ENCODE measurements around the gene HOXB2.

Gene HOXB2

DNA sequence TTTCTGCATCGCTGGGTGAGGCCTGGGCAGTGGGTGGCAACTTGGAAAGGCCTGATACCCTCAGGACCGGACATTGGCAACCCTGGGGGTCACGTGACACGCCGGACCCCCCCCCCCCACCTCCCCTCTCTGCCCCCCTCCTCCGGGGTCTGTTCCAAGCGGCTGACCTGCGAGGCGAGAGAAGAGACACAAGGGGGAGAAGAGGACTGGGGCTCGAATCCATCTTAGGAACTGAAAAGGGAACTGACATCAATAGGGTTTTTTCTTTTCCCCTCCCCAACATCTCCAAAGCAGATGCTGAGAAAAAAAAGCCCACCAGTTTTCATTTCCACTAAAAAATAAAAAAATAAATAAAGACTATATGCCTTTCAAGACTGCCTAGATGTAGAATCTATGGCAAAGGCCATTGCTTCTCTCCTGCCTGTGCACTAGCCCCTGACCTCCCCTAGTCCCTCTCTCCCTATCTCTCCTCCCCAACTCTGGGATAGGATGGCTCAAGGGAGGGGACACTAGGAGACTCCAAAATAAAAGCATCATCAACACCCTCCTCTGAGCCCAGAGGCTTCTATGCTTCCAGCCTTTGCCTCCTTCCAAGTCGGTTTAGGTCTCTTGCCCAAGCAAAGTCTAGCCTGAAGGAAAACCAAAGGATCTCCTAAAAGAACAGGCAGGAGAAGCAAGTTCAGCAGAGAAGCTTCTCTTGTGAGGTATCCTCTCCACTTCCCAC lies 7.7 kb upstream of the HOXB2 start:
- no peak for DNase-seq (ENCODE audit: low spot score)

GRCh38 chr17:48551596-48552465 lies 6.9 kb upstream of the HOXB2 start:
- no peak for DNase-seq (ENCODE audit: low spot score)

DNA sequence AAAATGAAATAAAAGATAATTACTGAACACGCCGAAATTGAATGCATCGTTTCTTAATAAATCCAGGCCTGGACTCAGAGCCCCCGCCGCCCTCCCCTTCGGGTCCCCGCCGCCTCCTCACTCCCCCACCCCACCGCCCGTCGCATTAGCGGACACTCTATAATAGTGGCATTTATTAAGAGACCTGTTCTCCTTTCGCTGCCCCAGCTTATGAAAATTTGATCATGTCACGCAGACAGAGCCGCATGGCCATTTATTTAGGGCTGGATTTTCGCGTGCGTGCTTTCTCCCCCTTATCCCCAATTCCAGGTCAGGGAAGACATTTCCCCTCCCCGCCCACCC lies 6.3 kb upstream of the HOXB2 start:
- DNase-seq (ENCODE audit: low spot score) = no peak

GRCh38 chr17:48550502-48551213 lies 5.7 kb upstream of the HOXB2 start:
- no peak for DNase-seq (ENCODE audit: low spot score)

- no peak for DNase-seq (ENCODE audit: low spot score)
Measured at GRCh38 chr17:48549914-48550501, 5.1 kb upstream of the HOXB2 start.

DNA sequence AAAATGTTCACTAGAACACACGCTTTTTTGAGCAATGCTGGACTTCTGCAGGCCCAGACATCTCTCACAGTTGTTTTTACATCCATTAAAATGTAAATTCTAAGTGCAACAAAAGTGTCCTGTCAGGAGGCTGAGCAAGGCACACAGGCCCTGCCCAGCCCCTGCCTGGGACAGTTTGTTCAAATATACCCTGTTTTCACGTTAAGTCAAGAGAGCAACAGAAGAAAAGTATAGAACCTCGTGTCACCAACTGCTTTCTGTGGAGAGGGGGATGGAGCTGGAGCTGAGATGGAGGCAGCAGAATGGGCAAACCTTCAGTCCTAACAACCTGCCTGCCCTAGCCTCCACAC lies 4.3 kb upstream of the HOXB2 start:
- no peak for DNase-seq (ENCODE audit: low spot score)

GRCh38 chr17:48548523-48549280 lies 3.8 kb upstream of the HOXB2 start:
- DNase-seq (ENCODE audit: low spot score) = no peak

- peak; percentile 65 for DNase-seq (ENCODE audit: low spot score)
Measured at GRCh38 chr17:48547808-48548522, 3.1 kb upstream of the HOXB2 start.

DNA sequence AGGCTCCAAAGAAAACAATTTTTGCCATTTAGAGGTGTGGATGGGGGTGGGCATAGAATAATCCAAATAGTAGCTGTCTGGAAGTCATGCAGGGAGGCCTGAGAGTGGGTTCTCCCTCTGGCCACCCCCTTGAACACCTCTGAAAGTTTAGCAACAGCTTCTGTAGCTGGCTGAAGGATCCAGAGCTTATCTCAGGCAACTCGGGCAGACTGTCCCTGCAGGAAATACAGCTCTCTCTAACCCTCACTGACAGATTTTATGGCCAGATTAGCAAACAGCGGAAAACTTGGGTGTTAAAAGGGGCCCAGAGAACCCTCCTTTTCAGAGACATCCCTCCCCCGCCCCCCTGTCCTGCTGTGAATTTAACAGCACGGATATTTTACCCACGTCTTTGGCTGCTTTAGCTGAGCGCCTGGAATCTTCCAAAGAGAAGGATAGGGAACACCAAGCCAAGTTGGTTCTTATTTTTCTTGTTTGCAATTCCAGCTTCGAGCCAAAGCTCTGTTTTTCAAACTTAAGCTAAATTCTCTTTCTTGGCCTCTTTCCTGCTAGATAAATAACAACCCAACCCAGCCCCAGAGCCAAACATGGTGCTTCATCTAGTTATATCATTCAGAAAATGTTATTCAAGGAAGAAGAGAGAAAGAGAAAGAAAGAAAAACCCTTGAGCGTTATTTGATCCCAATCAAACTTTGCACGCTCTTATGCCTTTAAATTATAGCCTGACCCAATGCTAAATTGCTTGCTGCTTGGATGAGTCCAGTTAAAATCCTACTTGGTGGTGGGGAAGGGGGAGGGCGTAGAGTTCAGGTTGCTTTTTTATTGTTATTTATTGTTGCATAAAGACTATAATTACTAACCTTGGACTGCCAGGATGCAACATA lies 2.3 kb upstream of the HOXB2 start:
- peak; percentile 51 for DNase-seq (ENCODE audit: low spot score)

- DNase-seq (ENCODE audit: low spot score) = peak; percentile 17
Measured at GRCh38 chr17:48546137-48546923, 1.4 kb upstream of the HOXB2 start.

GRCh38 chr17:48545539-48545938 lies 630 bp upstream of the HOXB2 start:
- peak; percentile 7 for DNase-seq (ENCODE audit: low spot score)

GRCh38 chr17:48544349-48545021 lies 424 bp downstream of the HOXB2 start:
- peak; percentile 35 for DNase-seq (ENCODE audit: low spot score)

GRCh38 chr17:48543854-48544348 lies 1.0 kb downstream of the HOXB2 start:
- peak; percentile 21 for DNase-seq (ENCODE audit: low spot score)

GRCh38 chr17:48543107-48543853 lies 1.6 kb downstream of the HOXB2 start:
- DNase-seq (ENCODE audit: low spot score) = peak; percentile 68

DNA sequence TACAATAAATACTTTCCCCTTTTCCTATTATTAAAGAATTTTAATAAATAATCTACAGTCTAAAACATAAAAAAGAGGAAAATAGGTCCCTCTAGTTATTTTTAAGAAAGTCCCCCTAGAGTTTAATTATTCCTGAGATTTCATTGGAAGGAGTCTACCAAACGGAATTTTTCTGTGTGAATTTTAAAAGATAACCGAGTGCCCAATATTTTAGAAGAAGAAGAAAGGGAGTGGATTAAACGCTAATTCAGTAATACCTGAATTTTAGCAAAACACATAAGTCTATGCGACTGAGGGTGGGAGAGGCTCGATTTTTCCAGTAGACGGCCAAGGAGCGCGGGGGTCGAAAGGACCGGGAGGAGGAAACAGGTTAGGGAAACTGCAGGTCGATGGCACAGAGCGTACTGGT lies 2.2 kb downstream of the HOXB2 start:
- DNase-seq (ENCODE audit: low spot score) = no peak

DNA sequence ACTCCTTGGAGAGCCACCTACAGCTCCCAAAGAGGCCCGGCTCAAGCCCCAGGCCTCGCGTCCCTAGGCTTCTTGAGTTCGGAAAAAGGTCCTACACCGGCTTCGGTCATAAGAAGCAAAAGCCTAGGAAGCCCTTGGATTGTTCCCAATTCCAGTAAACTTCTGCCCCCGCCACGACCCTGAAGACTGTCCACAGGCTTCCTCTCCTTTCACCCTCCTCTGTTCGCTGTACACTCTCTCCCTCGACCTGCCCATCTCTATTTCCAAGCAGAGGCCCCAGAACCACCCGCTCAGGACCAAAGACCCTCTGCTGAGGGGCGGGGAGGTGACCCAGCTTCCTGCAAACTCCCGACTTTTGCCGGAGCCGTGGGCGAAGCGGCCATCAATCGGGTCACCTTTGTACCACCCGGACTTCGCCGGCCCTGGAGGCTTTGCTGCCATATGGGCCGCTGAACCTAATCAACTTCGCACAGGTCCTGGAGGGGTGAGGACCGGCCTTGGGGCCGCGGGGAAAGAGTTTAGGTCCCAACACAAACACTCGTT lies 2.7 kb downstream of the HOXB2 start:
- DNase-seq (ENCODE audit: low spot score) = peak; percentile 62

DNA sequence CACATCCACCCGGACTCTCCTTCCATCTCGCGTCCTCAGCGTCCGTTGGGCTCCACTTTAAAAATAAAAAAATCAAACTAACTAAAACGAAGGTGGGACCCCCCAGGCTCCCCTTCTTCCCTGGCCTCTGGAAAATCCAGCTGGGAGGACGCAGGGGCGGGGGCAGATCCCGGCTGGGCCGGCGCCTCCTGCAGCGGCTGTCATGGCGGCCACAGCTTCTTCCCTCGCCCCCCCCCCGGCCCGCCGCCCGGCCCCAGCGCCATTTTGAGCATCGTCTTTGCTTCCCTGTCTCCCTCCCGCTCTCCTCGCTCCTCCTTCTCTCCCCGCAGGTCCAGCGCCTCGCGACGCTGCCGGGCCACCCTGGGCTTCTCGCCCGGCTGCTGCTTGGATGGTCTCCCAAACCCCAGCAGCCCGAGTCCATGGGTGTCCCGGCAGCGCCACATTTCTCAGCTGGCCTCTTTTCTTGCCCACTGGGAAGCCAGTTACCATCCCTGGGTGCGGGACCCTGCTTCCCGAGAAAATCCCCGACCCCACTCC lies 3.3 kb downstream of the HOXB2 start:
- DNase-seq (ENCODE audit: low spot score) = peak; percentile 53

Data from hematopoietic multipotent progenitor cell treated with erythropoietin and hydrocortisone succinate and interleukin-3 and kit ligand, for 15 days (in vitro differentiated cells).